Epithelial cell of proximal tubule (primary cell): ENCODE data around the gene ATP8A2. TPM values are rescaled to one million over a fixed set of nuclear protein-coding genes. Genes with fewer than 3 reads are reported as not detected.

Source experiments
- DNase-seq: peaks from one replicate; pipeline ENCODE4 v3.0.0-alpha.2; 2011; ENCODE audit warnings: low read depth
- H3K4me3 ChIP-seq: 2 replicates; pipeline ENCODE4 v1.5.1; 2011; ENCODE audit warnings: low read depth, mild to moderate bottlenecking, low read length
- total RNA-seq: library from RNA; depleted of rRNA; stranded (reverse); fragments of >200 nt; gene quantifications from 2 replicates; pipeline ENCODE4 v1.2.3, GENCODE V29; 2015
- TF ChIP-seq, protein P1 (sequence below): conservative IDR thresholded peaks from 2 replicates; pipeline ENCODE4 v1.5.1; 2012; ENCODE audit warnings: low read depth, mild to moderate bottlenecking, low read length

Gene ATP8A2
- total RNA-seq, 1 donor from 2014 or later = 2.2 TPM

DNA sequence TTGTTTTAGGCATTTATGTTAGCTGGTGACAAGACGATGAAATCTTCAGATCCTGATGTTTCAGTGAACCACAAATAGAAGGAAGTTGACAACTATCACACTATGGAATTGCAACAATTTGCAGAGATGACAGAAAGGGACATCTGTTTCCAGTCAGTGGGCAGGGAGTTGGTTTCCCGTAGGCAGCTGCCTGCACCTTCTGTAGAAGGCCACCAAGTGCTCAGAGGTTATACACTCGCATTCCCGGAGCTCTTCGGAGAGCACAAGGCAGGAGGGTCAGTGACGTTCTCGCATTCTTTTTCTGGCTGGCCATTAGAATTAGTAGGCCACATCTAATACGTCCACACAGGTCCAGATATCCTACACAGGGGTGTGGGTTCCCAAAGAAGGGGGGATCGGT is 550.6 kb downstream of the ATP8A2 start:
- no peak overlapping the region for H3K4me3 ChIP-seq
- DNase-seq = no peak
- TF ChIP-seq, protein P1, sequence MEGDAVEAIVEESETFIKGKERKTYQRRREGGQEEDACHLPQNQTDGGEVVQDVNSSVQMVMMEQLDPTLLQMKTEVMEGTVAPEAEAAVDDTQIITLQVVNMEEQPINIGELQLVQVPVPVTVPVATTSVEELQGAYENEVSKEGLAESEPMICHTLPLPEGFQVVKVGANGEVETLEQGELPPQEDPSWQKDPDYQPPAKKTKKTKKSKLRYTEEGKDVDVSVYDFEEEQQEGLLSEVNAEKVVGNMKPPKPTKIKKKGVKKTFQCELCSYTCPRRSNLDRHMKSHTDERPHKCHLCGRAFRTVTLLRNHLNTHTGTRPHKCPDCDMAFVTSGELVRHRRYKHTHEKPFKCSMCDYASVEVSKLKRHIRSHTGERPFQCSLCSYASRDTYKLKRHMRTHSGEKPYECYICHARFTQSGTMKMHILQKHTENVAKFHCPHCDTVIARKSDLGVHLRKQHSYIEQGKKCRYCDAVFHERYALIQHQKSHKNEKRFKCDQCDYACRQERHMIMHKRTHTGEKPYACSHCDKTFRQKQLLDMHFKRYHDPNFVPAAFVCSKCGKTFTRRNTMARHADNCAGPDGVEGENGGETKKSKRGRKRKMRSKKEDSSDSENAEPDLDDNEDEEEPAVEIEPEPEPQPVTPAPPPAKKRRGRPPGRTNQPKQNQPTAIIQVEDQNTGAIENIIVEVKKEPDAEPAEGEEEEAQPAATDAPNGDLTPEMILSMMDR = no peak

DNA sequence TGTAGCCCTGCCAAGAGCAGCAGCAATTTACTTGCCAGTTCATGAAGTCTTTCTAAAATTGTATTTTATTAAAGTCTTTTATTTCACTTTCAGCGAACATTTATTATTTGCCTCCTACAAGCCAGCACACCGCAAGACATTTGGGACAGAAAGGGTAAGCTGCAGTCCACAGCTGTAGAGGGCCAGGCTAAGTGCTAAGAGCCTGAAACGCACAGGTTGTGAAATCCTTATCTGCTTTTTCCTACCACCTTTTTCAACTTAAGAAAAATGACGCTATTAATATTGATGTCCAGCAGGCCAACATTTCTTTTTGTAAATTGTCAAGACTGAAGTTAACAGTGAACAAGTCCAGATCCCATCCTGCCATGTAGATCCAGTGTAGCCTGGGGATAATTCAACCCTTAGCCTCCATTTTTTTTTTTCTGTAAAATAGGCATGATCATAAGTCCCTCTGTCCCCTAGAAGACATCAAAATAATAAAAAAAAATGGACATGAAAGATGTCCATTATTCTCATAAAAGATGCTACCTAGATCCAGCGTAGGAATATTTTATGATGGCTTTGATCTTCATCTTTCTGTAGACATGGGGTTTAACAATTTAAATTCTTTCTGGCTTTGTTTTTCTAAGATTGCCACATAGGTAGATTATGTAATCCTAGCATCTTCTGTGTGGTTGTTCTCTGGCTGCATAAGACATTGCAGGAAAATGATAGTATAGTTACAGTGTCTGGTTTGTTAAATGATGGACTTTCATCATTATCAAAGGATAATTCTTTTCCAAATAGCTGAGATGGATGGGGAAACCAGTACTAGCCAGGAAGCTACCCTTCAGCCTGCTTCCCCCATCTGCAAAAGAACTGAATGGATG is 551.7 kb downstream of the ATP8A2 start:
- no peak for DNase-seq
- TF ChIP-seq, protein P1 = no peak
- H3K4me3 ChIP-seq = no peak overlapping the region

- no peak for DNase-seq
- TF ChIP-seq, protein P1 = no peak
- H3K4me3 ChIP-seq = no peak overlapping the region
Measured at GRCh38 chr13:25927363-25927762, 555.6 kb downstream of the ATP8A2 start.

GRCh38 chr13:25927932-25928331 is 556.2 kb downstream of the ATP8A2 start:
- DNase-seq = no peak
- TF ChIP-seq, protein P1 = no peak
- H3K4me3 ChIP-seq = no peak overlapping the region

DNA sequence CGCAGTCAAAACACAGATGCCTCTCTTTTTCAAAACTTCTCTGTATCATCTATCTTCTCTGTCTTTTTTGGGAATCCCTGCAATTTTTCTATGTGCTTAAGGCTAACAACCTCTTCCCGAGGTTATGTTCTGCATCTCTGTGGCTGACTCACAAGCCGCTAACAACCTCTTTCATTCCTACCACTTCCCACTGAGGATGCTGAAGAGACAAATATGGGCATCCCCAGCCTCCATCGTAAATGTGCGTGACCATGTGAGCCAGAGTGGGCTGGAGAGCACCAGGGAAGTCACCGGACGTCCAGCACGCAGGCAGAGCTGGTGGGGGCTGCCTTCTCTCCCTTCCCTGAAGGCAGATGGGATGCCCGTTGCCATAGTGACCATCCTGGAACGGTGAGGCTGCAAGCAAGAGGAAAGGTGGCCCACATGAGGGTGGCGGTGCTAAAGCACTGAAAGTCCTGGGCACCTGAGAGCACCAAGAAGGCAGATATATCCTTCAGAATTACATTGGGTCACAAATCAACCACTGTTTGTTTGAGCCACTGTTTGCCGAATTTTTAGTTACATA is 557.2 kb downstream of the ATP8A2 start:
- H3K4me3 ChIP-seq = no peak overlapping the region
- no peak for DNase-seq
- TF ChIP-seq, protein P1 = no peak

- TF ChIP-seq, protein P1 = no peak
- no peak overlapping the region for H3K4me3 ChIP-seq
- DNase-seq = no peak
Measured at GRCh38 chr13:25929816-25930215, 558.0 kb downstream of the ATP8A2 start.
